GM12872 (cell line): ENCODE results near the gene CMPK1.

Source experiments
- TF ChIP-seq, protein P1 (sequence below): IDR thresholded peaks from 3 replicates; pipeline ENCODE4 v1.5.1; 2011; ENCODE audit warnings: low read depth, mild to moderate bottlenecking, low read length, moderate library complexity; ENCODE audit not compliant: insufficient read depth

The CMPK1 gene

DNA sequence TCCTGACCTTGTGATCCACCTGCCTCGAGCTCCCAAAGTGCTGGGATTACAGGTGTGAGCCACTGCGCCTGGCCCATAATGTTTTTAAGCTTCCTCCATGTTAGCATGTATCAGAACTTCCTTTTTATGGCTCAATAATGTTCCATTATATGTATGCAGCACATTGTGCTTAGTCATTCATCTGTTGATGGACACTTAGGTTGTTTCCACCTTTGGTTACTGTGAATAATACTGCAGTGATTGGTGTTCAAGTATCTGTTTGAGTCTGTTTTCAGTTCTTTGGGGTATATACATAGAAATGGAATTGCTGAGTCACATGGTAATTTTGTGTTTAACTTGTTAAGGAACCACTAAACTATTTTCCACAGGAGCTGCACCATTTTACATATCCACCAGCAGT lies 17.7 kb downstream of the CMPK1 start:
- TF ChIP-seq, protein P1, sequence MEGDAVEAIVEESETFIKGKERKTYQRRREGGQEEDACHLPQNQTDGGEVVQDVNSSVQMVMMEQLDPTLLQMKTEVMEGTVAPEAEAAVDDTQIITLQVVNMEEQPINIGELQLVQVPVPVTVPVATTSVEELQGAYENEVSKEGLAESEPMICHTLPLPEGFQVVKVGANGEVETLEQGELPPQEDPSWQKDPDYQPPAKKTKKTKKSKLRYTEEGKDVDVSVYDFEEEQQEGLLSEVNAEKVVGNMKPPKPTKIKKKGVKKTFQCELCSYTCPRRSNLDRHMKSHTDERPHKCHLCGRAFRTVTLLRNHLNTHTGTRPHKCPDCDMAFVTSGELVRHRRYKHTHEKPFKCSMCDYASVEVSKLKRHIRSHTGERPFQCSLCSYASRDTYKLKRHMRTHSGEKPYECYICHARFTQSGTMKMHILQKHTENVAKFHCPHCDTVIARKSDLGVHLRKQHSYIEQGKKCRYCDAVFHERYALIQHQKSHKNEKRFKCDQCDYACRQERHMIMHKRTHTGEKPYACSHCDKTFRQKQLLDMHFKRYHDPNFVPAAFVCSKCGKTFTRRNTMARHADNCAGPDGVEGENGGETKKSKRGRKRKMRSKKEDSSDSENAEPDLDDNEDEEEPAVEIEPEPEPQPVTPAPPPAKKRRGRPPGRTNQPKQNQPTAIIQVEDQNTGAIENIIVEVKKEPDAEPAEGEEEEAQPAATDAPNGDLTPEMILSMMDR: no peak

DNA sequence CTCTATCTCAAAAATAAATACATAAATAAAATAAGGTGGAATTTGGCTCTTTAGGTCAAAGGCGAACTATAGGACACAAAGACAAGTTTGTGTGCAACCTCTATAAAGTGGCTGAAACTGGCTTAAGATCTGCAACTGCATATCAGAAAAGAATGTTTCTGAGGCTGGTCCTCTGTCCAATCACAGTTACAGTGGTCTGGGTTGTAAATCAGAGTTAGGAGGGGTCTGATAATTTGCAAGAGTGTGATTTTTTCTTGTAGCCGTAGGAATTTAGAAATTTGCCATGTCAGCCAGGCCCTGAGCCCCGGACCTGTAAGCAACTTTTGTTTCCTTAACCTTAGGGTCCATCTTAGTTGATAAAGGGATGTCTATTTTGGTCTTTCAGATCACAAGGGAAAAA lies 27.8 kb downstream of the CMPK1 start:
- TF ChIP-seq, protein P1: no peak

DNA sequence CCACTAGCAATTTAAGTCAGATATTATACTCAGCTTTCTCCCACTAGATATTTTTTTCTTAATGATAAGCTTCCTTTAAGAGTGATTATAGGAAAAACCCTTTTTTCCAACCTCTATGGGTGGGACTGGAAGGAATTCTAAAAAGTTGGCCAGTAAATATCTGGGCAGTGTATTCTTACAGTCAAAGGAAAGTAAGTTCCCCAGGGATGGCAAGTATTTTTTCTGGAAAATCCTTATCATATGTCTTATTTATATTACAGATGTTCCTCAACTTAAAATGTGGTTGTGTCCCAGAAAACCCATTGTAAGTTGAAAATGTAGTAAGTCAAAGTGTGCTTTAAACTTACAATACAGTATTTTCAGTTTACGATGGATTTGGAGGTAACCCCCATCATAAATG lies 29.2 kb downstream of the CMPK1 start:
- TF ChIP-seq, protein P1: no peak

DNA sequence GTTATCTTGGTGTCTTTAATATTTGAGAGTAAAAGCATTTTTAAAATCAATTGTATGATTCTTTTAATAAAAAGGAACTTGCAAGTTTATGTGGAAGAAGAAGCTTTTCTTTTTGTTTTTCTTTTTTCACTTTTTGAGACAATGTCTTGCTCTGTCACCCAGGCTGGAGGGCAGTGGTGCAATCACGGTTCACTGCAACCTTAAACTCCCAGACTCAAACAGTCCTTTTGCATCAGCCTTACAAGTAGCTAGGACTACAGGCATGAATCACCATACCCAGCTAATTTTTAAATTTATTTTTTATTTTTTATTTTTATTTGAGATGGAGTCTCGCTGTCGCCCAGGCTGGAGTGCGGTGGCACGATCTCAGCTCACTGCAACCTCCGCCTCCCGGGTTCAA lies 34.1 kb downstream of the CMPK1 start:
- TF ChIP-seq, protein P1: no peak

DNA sequence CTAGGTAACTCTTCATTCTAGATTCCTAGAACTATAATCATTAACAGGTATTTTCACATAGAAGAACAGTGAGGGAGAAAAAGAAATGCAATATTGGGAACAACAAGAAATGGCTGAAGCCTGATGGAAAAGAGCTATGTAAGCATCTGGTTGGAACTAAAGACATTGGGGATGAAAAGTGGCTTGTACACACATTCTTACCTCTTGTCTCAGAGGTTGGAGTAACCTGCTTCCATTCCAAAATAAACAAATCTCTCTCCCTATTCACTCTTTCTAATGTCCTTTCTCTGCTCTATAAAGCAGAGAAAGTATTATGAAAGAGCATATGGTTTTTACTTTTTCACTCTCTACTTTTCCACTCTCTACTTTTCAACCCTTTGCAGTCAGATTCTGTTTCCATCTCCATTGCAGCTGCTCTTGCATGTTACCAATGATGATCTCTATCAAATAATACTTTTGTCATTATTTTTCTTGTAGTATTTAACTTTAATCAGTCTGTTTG lies 37.5 kb downstream of the CMPK1 start:
- TF ChIP-seq, protein P1: no peak

DNA sequence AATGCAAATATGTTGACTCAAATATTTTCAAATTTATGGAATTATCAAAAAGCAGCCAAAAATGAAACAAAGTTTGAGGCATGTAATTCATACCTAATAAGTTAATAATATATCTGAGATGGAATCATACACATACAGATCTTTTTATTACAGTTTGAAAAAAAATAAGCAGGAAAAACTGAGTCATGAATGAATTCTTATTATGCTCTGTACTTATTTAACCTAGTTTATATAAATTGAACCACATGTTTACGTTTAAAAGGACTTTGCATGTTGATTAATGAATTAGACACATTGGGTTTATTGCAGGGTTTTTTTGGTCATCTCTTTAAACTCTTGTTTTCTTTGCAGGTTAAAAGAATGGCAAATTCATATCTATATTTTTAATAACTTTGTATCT lies 40.9 kb downstream of the CMPK1 start:
- TF ChIP-seq, protein P1: no peak

DNA sequence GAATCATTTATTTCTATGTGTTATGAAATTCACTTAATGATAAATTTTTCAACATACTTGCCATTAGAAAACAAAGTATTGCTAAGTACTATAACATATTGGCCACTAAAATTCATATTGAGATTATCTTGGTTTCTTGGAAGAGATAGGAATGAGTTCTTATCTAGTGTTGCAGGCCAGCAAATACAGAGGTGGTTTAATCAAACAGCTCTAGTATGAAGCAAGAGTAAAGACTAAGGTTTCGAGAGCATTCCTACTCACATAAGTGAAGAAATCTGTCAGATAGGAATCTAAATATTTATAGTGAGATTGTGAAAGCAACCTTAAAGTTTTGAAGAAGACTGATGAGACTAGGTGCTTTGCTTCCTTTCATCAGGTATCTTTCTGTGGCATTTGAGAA lies 44.6 kb downstream of the CMPK1 start:
- TF ChIP-seq, protein P1: no peak

DNA sequence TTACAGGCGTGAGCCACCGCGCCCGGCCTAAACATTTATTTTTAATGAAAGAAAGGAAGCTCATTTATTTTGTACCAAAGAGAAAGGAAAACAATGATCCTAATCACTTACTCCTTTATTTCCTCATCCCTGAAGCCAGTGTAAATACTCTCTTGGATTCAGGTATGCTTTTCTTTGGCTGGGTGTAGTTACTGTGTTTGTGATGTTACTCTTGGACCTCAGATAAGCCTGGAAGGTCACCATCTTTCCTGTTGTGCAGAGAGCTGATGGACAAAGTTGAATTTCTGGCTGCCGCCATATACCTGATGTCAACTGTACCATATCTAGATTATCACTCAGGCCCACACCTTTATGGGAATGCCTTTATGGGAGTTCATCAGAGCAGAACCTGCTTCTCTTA lies 47.1 kb downstream of the CMPK1 start:
- TF ChIP-seq, protein P1: no peak
